GM21825 (cell line): ENCODE measurements around the gene EVC.

Experiments
- ATAC-seq: cut with Tn5 transposase; IDR thresholded peaks from one replicate; pipeline ENCODE4 v1.9.1; 2021; ENCODE audit warnings: mild to moderate bottlenecking, moderate library complexity; ENCODE audit not compliant: unreplicated experiment

Gene EVC

GRCh38 chr4:5730436-5730835 lies 19.4 kb downstream of the EVC start:
- ATAC-seq = no peak

DNA sequence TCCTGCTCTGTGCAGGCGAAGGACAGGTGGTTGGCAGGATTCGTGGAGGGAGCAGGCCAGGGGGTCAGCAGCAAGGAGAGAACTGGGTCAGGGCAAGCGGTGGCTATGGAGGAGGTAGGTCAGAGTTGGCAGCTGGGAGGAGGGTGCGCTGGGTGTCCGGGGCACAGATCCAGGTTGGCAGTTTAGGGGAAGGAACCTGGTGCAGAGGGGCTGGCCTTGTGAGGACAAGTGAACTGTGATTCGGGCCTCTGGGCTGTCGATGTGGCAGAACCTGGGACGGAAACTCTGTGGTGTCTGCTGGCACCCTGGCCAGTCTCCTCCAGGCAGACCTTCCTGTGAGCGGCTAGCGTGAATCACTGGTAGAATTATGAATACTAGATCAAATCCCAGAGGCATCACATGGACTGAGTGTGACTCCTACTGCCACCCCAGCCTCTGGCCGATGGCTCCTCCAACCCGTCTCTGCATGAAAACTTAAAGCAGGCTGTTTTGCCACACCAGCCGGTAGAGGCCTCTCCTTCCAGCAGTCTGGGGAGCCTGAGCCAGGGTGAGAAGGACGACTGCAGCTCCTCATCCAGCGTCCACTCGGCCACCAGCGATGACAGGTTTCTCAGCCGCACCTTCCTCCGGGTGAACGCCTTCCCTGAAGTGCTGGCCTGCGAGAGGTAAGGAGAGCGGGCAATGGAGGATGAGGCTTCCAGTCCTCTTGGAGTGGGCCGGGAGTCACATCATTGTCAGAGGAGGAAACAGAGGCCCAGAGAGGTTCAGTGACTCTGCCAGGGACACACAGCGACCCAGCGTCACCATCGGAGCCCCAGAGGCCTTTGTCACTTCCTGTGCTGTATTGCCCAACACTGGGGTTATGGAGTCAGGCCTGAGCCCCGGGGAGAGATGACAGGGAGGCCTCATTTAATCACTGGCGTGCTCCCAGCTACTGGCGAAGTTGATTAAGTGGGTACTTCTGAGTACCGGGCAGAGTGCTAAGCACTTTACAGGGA lies 20.3 kb downstream of the EVC start:
- no peak for ATAC-seq

DNA sequence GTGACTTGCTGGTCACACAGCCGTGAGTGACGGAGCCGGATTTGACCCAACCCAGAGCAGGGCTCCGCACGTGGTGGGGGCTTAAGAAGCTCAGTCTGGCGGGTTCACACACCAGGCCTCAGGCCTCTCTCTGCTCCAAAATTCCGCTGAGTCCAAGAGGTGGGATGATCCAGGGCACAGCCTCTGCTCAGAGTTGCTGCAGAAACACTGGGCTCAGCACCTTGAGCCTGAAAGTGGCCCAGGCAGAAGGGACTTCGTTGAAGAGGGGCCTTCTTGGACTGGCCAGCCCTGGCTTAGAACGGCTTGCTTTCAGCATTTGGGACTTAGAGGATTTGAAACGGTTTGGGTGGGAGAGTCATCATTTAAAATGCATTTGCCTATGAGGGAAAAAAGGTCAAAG lies 21.2 kb downstream of the EVC start:
- no peak for ATAC-seq

DNA sequence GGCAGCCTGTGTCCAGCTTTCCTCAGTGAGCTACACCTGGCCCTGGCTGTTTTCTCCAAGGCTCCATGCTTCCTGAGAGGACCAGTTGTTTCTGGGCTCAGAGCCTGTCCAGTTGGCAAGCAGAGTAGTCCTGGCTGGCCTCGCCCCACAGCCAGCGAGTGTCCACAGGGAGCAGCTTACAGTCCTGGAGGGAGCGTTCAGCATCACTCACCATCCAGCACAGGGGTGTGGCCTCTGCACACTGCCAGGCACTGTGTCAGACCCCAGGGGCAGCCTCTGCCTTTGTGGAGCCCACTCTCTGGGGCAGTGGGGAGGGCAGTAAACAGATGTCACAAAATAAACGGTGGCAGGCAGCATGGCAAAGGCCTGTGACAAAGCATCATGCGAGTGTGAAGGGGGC lies 23.9 kb downstream of the EVC start:
- ATAC-seq = no peak

DNA sequence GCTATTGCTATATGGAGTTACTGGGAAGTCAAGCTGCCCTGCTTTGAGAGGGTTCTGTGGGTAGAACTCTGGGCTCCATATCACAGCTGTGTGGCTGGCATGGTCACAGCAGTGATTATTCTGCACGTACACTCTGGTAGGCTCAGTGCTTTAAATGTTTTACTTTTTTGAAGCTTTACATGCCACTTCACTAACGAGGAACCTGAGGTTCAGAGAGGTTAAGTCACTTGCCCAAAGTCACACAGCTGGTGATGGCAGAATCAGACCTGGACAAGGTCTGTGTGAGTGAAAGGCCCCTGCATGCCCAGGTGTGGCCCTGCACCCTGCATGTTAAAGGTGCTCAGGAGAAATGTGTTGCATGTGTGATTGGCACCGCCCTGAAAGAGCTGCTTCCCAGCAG lies 24.5 kb downstream of the EVC start:
- ATAC-seq = no peak

- no peak for ATAC-seq
Measured at GRCh38 chr4:5738061-5738460, 27.1 kb downstream of the EVC start.

DNA sequence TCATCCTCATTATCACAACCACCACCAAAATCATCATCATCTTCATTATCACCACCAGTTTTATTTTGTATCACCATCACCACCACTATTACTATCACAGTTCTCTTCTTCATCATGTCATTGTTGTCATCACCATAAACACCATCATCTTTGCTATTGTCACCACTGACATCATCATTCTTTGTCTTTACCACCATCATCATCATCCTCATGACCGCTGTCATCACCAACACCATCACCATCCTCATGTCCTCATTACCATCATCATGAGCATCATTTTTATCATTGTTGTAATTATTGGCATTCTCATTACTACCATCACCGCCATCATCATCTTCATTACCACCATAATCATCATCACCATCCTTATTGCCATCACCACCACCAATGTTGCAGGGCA lies 31.4 kb downstream of the EVC start:
- ATAC-seq = no peak

GRCh38 chr4:5742968-5743367 lies 32.0 kb downstream of the EVC start:
- no peak for ATAC-seq

DNA sequence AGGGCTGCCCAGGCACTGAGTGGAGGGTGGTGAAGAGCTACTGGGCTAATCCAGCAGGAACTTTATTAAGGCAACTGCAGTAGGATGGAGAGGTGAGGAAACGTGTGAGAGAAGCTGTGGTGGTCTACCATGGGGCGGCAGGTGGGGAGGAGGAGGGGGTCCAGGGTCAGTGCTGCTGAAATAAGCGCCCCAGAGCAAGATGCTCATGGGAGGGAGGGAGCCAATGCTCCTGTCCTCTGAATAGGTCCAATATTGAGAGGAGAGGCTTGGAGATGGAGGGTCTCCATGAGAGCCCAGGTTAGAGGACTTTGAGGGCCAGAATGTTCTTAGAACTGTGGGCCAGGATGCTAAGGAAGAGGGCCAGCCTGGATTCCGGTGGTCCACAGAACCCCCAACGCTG lies 35.2 kb downstream of the EVC start:
- no peak for ATAC-seq

GRCh38 chr4:5746829-5747737 lies 36.1 kb downstream of the EVC start:
- ATAC-seq = no peak

DNA sequence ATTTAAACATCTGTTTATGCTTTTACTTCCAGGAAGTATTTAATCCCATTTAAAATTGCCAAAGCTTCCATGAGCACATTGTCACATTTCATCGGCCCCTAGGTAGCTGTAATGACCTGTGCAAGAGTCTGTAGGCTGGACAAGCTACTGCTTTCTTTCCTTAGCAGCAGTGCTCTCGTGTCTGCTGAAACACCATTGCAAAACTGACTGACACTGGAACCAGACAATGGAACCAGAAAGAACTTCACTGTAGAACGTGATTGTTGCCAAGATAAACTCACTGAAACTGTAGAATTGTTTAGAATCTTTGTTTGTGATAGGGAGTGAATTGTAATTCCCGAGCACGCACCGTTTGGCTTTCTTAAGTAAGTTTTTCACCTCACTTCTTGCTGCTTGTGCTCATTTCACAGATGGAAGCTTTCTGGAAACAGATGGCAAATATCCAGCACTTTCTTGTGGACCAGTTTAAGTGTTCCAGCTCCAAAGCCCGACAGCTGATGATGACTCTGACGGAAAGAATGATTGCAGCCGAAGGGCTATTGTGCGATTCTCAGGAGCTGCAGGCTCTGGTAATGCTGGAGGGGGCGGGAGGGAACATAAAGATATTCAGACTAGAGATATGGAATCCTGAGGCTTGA lies 36.9 kb downstream of the EVC start:
- ATAC-seq = no peak

DNA sequence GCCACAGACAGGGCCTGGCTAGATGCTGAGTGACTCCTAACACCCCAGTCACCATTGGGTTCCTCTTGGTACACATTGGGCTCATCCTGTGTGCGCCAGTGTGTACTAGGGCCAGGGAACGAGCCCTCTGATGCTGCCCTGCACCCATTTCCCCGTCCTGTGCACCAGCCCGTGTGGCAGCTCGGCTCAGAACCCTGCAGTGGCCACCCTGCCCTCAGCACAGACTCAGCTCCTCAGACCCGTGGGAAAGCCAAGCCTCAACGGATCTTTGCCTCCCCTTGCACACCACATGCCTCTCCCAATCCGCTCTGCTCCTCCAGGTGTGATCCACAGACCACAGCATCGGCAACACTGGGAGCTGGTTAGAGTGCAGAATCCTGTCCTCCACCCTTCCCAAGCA lies 38.6 kb downstream of the EVC start:
- ATAC-seq = no peak

DNA sequence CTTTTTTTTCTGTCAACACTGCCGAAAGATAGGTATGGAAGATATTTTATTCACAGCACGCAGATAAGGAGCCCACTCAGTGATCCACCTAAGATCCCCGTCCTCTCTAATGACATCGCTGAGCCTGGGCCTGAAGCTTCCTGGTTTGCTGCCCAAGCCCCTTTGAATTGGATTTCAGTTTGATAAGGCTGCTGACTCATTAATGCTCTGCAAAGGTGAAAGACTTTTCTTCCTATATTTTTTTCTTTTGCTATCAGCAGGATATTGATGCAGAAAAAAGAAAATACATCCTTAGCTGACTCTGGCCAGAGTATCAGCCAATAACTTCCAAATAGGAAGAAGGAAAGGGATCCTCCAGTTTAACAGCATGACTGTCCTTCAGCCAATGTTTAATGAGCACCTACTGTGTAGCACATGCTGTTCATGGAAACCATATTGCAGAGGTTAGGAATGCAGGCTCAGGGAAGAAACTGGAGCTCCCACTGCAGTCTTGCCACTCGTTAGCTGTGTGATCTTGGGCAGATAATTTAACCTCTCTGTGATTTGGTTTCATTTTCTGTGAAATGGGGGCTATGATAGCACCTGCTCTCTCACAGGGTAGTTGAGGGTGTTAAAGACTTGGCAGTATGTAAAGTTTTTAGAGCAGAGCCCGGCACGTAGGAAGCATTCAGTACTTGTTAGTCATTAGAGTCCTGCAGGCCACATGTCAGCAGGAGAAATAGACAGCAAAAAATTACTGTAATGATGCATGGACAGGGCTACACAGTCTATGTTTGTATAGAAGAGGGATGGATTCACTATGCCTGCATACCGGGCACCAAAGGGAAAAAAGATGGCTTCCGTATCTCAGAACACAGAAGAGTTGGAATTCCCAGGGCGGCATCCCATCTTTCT lies 39.3 kb downstream of the EVC start:
- no peak for ATAC-seq

DNA sequence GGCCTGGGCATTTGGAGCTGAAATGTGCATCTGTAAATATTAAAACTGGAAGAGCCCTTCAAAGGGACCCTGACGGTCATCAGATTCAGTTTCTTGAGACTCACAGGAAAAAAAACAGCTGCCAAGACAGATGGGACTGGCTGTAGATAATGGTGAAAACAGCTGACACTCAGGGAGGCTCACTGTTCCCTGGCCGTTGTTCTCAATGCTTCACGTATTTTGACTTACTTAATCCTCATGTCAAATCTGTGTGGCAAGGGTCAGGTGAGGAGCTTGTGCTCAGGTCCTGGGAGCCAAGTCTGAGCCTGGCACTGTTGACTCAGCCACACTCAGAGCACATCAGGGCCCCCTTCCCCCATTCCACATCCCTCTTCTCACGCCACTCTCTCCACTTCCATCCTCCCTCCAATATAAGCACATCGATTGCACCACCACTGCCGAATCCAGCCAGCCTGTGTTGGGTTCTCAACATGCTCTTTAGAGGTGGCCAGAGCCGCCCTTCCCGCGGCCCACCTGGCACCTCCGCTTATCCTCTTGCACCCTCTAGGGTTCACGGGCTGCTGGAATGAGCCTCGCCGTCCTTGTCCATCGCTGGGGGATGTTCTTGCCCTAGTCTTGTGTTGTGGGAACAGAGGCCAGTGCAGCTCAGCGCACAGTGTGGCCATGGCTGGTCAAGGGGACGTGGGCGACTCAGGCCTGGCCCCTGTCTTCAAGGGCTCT lies 40.1 kb downstream of the EVC start:
- no peak for ATAC-seq

DNA sequence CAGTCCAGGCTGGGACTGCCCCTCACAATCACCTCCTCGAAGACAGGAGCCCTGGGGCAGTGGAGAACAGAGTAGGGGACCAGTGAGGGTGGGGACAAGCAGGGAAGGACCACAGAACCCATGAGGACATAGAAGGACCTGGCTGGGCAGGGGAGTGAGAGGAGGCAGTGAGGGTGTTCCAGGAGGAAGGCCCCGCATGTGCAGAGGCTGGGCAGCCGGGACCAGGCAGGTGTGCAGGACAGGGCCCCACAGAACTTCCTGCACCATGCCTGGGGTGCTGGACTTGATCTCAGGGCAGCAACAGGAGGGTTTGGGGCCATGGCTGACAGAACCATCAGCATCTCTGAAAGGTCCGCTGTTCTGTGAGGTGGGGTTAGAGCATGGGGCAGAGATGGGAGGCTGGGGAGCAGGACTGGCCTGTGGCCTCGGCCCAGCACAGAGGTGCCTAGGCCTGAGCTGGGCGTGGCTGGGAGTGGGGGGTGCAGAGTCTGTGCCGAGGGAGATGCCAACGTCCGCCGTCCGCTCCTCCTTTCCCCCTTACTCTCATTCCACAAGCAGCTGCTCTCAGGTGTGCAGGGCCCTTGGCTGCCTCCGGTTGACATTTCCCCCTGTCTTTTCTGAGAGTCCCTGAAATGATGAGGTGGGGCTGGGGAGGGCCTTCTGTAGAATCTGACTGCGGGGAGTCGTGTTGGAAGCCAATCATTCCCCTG lies 40.8 kb downstream of the EVC start:
- ATAC-seq = no peak

- no peak for ATAC-seq
Measured at GRCh38 chr4:5752376-5753184, 41.6 kb downstream of the EVC start.

- ATAC-seq = no peak
Measured at GRCh38 chr4:5753366-5753765, 42.4 kb downstream of the EVC start.
